GM19463 (cell line): ENCODE measurements around the gene STOM.
"Not testable (repeated sequence)": the region's sequence is repeated elsewhere in the genome, so short reads cannot be mapped to it uniquely, and the experiment has no call there.

Experiments used
- ATAC-seq: cut with Tn5 transposase; IDR thresholded peaks from one replicate; pipeline ENCODE4 v1.9.1; 2021; ENCODE audit warnings: mild to moderate bottlenecking, moderate library complexity; ENCODE audit not compliant: unreplicated experiment

STOM gene

GRCh38 chr9:121303456-121304451, 66.3 kb downstream of the STOM start:
- ATAC-seq = no peak

- no peak for ATAC-seq
Measured at GRCh38 chr9:121302786-121303185, 67.3 kb downstream of the STOM start.

GRCh38 chr9:121302341-121302740, 67.7 kb downstream of the STOM start:
- no peak for ATAC-seq

GRCh38 chr9:121301881-121302286, 68.2 kb downstream of the STOM start:
- no peak for ATAC-seq

GRCh38 chr9:121300283-121301119, 69.5 kb downstream of the STOM start:
- ATAC-seq = no peak

- ATAC-seq = peak; percentile 45
Measured at GRCh38 chr9:121299467-121300282, 70.4 kb downstream of the STOM start.

GRCh38 chr9:121298689-121299466, 71.2 kb downstream of the STOM start:
- ATAC-seq = no peak

GRCh38 chr9:121298016-121298538, 72.0 kb downstream of the STOM start:
- ATAC-seq = no peak

- no peak for ATAC-seq
Measured at GRCh38 chr9:121297389-121297788, 72.7 kb downstream of the STOM start.

- no peak for ATAC-seq
Measured at GRCh38 chr9:121296213-121297127, 73.6 kb downstream of the STOM start.

- ATAC-seq = no peak
Measured at GRCh38 chr9:121295662-121296191, 74.3 kb downstream of the STOM start.

- ATAC-seq = no peak
Measured at GRCh38 chr9:121294866-121295661, 75.0 kb downstream of the STOM start.

GRCh38 chr9:121294151-121294743, 75.8 kb downstream of the STOM start:
- ATAC-seq = no peak

- ATAC-seq = no peak
Measured at GRCh38 chr9:121292801-121293241, 77.2 kb downstream of the STOM start.

GRCh38 chr9:121292051-121292450, 78.0 kb downstream of the STOM start:
- ATAC-seq = no peak

GRCh38 chr9:121291536-121291935, 78.5 kb downstream of the STOM start:
- not testable (repeated sequence) for ATAC-seq

- no peak for ATAC-seq
Measured at GRCh38 chr9:121289772-121290370, 80.2 kb downstream of the STOM start.
